ENCODE results near the gene CCDC102B.

The CCDC102B gene

DNA sequence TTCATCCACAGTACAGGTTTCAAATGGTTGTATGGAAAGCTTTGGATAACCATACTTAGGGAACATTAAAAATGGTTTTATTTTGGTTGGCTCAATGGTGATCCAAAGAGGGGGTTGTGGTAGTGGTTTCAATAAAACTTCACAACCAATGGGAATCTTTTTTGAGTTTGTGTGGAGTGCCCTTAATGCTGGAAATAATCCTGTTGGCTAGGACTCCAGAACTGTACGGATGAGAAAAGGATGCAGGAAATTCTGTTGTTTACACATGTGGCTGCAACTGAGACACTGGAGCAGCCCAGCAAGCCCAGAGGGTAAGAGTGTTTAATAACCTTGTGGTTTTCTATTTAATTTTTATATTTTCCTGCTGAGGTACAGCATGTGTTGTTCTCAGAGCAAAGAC lies at the start of gene CCDC102B:
Gene CCDC102B (plus strand): TSS at position 210 of the 400 bp plus-strand sequence. CDS start 38,684 bp downstream, outside the sequence.
- DNase-seq (ENCODE audit: low read depth): peak; percentile 94
- peak within 1 kb of the TSS; percentile 51 for H3K4me3 ChIP-seq (ENCODE audit: low read depth, low read length)
- TF ChIP-seq, protein P1, sequence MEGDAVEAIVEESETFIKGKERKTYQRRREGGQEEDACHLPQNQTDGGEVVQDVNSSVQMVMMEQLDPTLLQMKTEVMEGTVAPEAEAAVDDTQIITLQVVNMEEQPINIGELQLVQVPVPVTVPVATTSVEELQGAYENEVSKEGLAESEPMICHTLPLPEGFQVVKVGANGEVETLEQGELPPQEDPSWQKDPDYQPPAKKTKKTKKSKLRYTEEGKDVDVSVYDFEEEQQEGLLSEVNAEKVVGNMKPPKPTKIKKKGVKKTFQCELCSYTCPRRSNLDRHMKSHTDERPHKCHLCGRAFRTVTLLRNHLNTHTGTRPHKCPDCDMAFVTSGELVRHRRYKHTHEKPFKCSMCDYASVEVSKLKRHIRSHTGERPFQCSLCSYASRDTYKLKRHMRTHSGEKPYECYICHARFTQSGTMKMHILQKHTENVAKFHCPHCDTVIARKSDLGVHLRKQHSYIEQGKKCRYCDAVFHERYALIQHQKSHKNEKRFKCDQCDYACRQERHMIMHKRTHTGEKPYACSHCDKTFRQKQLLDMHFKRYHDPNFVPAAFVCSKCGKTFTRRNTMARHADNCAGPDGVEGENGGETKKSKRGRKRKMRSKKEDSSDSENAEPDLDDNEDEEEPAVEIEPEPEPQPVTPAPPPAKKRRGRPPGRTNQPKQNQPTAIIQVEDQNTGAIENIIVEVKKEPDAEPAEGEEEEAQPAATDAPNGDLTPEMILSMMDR (conservative IDR thresholded peaks at IDR 0.05; ENCODE audit: low read depth, low read length): no peak

DNA sequence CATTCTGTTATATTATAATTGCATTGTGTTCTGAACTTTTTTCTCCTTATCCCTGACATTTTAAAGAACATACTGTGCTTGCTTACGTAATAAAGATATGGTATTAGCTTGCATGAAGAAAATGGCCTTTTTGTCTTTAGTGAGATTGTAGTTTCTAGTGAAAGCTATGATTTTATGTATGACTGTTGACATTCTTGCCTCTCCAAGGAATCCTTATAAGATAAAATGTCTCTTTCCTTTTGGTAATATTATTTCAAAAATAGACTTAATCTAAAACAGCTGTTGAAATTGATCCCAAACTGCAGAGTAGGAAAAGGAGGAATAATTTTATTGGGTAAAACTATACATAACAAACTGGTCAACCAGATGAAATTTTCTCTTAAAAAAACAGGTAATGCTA lies 40.8 kb upstream of the CCDC102B start:
- TF ChIP-seq, protein P1 (conservative IDR thresholded peaks at IDR 0.05; ENCODE audit: low read depth, low read length): no peak
- DNase-seq (ENCODE audit: low read depth): no peak

DNA sequence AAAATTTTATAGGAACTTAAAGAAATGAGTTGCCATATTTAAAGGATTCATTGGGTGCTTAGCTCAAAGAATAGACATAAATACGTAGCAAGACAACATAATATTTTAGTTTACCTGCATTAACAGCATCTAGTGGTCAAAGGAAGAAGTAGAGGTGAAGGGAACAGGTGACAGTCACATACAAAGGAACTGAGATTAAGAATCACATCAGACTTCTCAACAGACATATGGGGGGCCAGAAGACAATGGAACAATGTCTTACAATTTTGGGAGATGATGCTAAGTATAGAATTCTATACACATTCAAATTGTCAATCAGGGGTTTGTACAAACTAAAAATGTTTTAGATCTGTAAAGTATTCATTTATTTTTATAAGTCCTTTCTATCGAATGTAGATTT lies 38.6 kb upstream of the CCDC102B start:
- TF ChIP-seq, protein P1 (conservative IDR thresholded peaks at IDR 0.05; ENCODE audit: low read depth, low read length): no peak
- H3K4me3 ChIP-seq (ENCODE audit: low read depth, low read length): no peak overlapping the region
- DNase-seq (ENCODE audit: low read depth): no peak

More for the DNA sequence above, 40.8 kb upstream of the CCDC102B start:
- no peak overlapping the region for H3K4me3 ChIP-seq (ENCODE audit: low read depth, low read length)

DNA sequence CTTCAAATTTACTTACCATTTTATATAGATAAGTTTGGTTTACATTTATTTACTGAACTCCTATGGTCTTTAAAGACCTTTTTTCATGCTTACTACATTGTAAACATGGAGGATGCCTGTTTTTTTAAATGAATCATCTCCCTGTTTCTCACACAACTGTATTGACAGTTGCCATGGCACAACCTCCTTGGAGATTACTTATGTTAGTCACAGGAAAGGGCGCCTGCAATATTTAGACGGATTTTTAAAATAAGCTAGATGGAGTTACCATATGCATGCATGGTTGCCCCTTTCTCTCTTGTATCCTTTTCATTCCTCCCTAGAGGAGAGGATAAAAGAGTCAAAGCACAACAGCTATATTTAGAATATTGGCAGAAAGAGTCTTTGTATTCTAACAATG lies 34.8 kb upstream of the CCDC102B start:
- H3K4me3 ChIP-seq (ENCODE audit: low read depth, low read length): no peak overlapping the region
- peak; percentile 71 for DNase-seq (ENCODE audit: low read depth)
- TF ChIP-seq, protein P1 (conservative IDR thresholded peaks at IDR 0.05; ENCODE audit: low read depth, low read length): no peak

DNA sequence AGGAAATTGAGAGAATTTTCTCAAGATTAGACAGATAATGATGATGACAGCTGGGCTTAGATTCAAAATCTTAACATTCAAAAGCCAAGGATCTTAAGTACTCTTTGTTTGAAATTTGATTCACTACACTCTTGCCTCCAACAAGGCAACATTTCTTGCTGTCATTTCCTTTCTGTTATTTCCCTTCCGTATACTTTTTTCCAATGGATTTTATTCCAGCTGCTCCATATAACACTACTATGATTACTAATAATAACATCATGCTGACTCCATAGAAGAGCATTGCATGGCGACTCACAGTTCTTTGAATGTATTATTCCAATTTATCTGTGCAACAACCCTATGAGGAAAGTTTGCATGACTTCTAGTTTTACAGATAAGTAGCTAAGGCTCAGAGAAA lies 33.9 kb upstream of the CCDC102B start:
- TF ChIP-seq, protein P1 (conservative IDR thresholded peaks at IDR 0.05; ENCODE audit: low read depth, low read length): no peak
- DNase-seq (ENCODE audit: low read depth): peak; percentile 21
- no peak overlapping the region for H3K4me3 ChIP-seq (ENCODE audit: low read depth, low read length)

DNA sequence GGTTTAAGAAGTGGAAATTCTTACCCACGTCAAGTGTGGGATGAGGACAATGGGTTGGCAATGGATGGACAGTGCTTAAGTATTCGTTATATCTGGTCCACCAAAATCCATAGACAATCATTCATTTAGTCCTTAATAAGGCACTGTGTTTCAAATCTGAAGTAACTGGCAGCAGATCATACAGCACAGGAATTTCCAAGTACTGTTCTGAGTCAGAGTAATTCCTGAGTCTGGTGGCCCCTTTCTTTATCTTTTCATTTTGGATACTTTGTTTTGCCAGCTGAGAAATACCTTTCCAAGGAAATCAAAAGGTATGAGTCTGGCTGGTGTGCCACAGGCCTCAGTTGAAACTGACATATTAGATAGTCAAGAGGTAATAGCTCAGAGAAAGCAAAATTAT lies 31.4 kb upstream of the CCDC102B start:
- TF ChIP-seq, protein P1 (conservative IDR thresholded peaks at IDR 0.05; ENCODE audit: low read depth, low read length): no peak
- no peak overlapping the region for H3K4me3 ChIP-seq (ENCODE audit: low read depth, low read length)
- DNase-seq (ENCODE audit: low read depth): peak; percentile 25

DNA sequence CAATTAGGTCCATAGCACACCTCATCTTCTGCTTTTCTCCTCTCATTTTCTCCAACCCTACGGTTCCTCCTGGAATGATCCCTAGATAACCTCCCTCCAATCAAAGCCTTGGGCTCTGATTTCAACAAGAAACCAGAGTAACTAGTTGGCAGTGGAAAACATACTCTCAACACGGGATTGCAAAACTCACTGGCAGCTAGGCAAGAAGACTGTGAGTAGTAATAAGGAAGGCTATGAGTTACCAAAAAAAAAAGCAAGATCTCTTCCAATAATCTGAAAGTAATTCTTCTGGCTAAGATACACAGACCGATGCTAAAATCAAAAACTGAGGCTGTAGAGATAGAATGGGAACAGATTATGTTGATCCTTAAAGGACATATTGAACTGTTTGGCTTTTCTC lies 28.4 kb upstream of the CCDC102B start:
- no peak overlapping the region for H3K4me3 ChIP-seq (ENCODE audit: low read depth, low read length)
- DNase-seq (ENCODE audit: low read depth): no peak
- TF ChIP-seq, protein P1 (conservative IDR thresholded peaks at IDR 0.05; ENCODE audit: low read depth, low read length): no peak

All from choroid plexus epithelial cell (primary cell).